K562 (cell line): ENCODE measurements around the gene TLE6. TPM values are rescaled to one million over a fixed set of nuclear protein-coding genes. Genes with fewer than 3 reads are reported as not detected.
A peak's percentile ranks its signal among the peaks of the same experiment; 100 is the strongest.

Experiments used
- BRD9 ChIP-seq: fragments of 450-650 bp; IDR thresholded peaks from 2 replicates; pipeline ENCODE4 v1.6.1; 2018; ENCODE audit warnings: low read depth; ENCODE audit not compliant: partially characterized antibody
- E4F1 ChIP-seq: fragments of 250-450 bp; sonication (Bioruptor Pico); IDR thresholded peaks from 2 replicates; pipeline ENCODE4 v1.5.0; 2021; ENCODE audit warnings: mild to moderate bottlenecking, borderline replicate concordance
- FOSL1 ChIP-seq: fragments of 200-800 bp; sonication (Bioruptor generic); conservative IDR thresholded peaks from 2 replicates; pipeline ENCODE4 v1.6.1; 2016; ENCODE audit warnings: missing genetic modification characterization, missing compliant biosample characterization
- ILK ChIP-seq: fragments of 450-650 bp; IDR thresholded peaks from 2 replicates; pipeline ENCODE4 v1.6.1; 2016; ENCODE audit warnings: missing genetic modification characterization, low read depth, mild to moderate bottlenecking, missing compliant biosample characterization, moderate library complexity, borderline replicate concordance
- KLF1 ChIP-seq: fragments of 450-650 bp; IDR thresholded peaks from 2 replicates; pipeline ENCODE4 v1.6.1; 2016; ENCODE audit warnings: missing genetic modification characterization, missing compliant biosample characterization
- MEF2A ChIP-seq: IDR thresholded peaks from 2 replicates; pipeline ENCODE4 v1.6.1; 2011; ENCODE audit warnings: low read depth, mild to moderate bottlenecking, low read length, moderate library complexity; ENCODE audit not compliant: control insufficient read depth
- MTF1 ChIP-seq: fragments of 250-450 bp; sonication (Bioruptor Pico); IDR thresholded peaks from 2 replicates; pipeline ENCODE4 v1.9.0; 2021; ENCODE audit warnings: moderate library complexity, mild to moderate bottlenecking, inconsistent platforms, borderline replicate concordance
- NCOA1 ChIP-seq: fragments of 450-650 bp; IDR thresholded peaks from 2 replicates; pipeline ENCODE4 v1.6.1; 2016; ENCODE audit warnings: low read depth
- NFIX ChIP-seq: fragments of 250-450 bp; sonication (Bioruptor Pico); IDR thresholded peaks from 2 replicates; pipeline ENCODE4 v1.4.0; 2020; ENCODE audit warnings: low read depth, mild to moderate bottlenecking, moderate library complexity
- PHF21A ChIP-seq: fragments of 450-650 bp; IDR thresholded peaks from 2 replicates; pipeline ENCODE4 v1.6.1; 2017; ENCODE audit warnings: low read depth, borderline replicate concordance
- RBM25 ChIP-seq: fragments of 200-400 bp; formaldehyde crosslinking; IDR thresholded peaks from 2 replicates; pipeline ENCODE4 v1.6.1; 2018; ENCODE audit warnings: low read length, low read depth, moderate library complexity; ENCODE audit not compliant: severe bottlenecking
- RBM39 ChIP-seq: fragments of 200-400 bp; formaldehyde crosslinking; optimal IDR thresholded peaks from 2 replicates; pipeline ENCODE3; 2018; ENCODE audit warnings: low read depth, low read length
- SAFB2 ChIP-seq: fragments of 200-400 bp; formaldehyde crosslinking; IDR thresholded peaks from 2 replicates; pipeline ENCODE4 v1.6.1; 2018; ENCODE audit warnings: borderline replicate concordance, low read length, low read depth, moderate library complexity; ENCODE audit not compliant: severe bottlenecking
- SLC30A9 ChIP-seq: fragments of 250-450 bp; sonication (Bioruptor Pico); IDR thresholded peaks from 2 replicates; pipeline ENCODE4 v1.8.0; 2022; ENCODE audit warnings: mild to moderate bottlenecking, moderate library complexity
- ZBTB7A ChIP-seq: IDR thresholded peaks from 2 replicates; pipeline ENCODE4 v1.6.1; 2011; ENCODE audit warnings: low read depth, mild to moderate bottlenecking, low read length, moderate library complexity, borderline replicate concordance; ENCODE audit not compliant: control insufficient read depth
- ZHX1 ChIP-seq: fragments of 150-350 bp; conservative IDR thresholded peaks from 2 replicates; pipeline ENCODE4 v1.6.1; 2014; ENCODE audit warnings: low read length
- ZNF12 ChIP-seq: sonication (generic); formaldehyde crosslinking; IDR thresholded peaks from 2 replicates; pipeline ENCODE4 v1.4.0; 2020; ENCODE audit warnings: mild to moderate bottlenecking, missing genetic modification reagents
- ZNF253 ChIP-seq: fragments of 250-450 bp; sonication (Bioruptor Pico); conservative IDR thresholded peaks from 2 replicates; pipeline ENCODE4 v1.6.1; 2021; ENCODE audit warnings: mild to moderate bottlenecking
- ZNF511 ChIP-seq: sonication (generic); formaldehyde crosslinking; IDR thresholded peaks from 2 replicates; pipeline ENCODE4 v1.8.0; 2022; ENCODE audit warnings: mild to moderate bottlenecking, missing genetic modification reagents
- ZNF778 ChIP-seq: fragments of 450-650 bp; formaldehyde crosslinking; IDR thresholded peaks from 2 replicates; pipeline ENCODE4 v1.4.0; 2020; ENCODE audit warnings: mild to moderate bottlenecking, moderate library complexity
- ZNF785 ChIP-seq: fragments of 250-450 bp; sonication (Bioruptor Pico); IDR thresholded peaks from 2 replicates; pipeline ENCODE4 v1.4.0; 2020; ENCODE audit warnings: mild to moderate bottlenecking
- polyA plus RNA-seq, 8 experiments: library from polyadenylated mRNA; depleted of rRNA in 4 of 8; stranded (reverse) in 5 of 8; unstranded in 3 of 8; fragments of >200 nt; fragmentation: Nextera tagmentation in 2 of 8; fragmentation: Illumina TruSeq in 1 of 8; extraction: Ambion mirVana in 2 of 8; extraction: Trizol in 1 of 8; gene quantifications; 2 replicates each; pipeline versions ENCODE4 v1.2.1 to v1.2.3, GENCODE V29; 2011 to 2014; ENCODE audit warnings: inconsistent platforms in 1 of 8, missing spikeins in 1 of 8
- total RNA-seq, 7 experiments: library from RNA; depleted of rRNA in 6 of 7; stranded (reverse); fragments of >200 nt in 6 of 7; fragmentation: Illumina TruSeq in 2 of 7; extraction: Trizol in 2 of 7; gene quantifications; 2 replicates each; pipeline versions ENCODE4 v1.2.1 to v1.2.3, GENCODE V29; 2011 to 2021; ENCODE audit warnings: low replicate concordance in 1 of 7
- TF ChIP-seq, protein P1 (sequence below): sonication (generic); formaldehyde crosslinking; IDR thresholded peaks from 2 replicates; pipeline ENCODE4 v1.8.1; 2022; ENCODE audit warnings: missing genetic modification reagents

Gene TLE6
- total and polyA plus RNA-seq, 9 of the 15 experiments (the other 6 are each of a cell fraction or from before 2014, with no cell fraction given), result 1.1 to 6.1 (median 2.5) TPM

DNA sequence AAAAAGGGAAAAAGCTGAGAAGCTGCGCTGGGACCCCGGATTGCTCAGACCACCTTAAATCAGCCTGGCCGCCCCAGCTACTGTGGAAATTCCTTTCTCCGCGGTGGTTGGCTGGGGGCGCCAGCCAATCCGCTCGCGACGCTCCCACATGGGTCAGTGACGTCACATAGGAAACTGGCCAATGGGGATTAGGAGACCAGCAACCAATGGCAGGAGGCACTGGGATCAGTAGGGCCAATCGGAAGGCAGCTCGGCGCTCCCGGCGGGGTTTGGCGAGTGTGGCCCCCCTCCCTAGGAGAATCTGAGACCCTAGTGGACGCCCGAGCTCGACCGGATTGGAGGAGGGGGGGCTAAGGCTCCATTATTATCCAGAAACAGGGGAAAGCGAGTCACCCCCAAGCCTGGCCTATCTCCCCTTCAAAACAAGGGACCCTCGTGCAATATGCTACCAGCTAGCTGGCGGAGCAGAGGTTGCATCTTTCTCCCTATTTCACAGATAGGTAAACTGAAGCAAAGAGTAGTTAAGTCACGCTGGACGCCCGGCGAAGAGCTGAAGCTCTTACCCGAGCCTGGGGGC lies 58.3 kb downstream of the TLE6 start (continued):
- TF ChIP-seq ZHX1 (no peak), ZNF511 (CRISPR knock-in tag) (no peak), MEF2A (no peak), NFIX (CRISPR knock-in tag) (no peak), NCOA1 (no peak), PHF21A (peak; percentile 97), SLC30A9 (no peak), MTF1 (no peak), ILK (tag) (no peak), SAFB2 (no peak), BRD9 (peak; percentile 34), ZNF12 (CRISPR knock-in tag) (no peak), FOSL1 (tag) (peak; percentile 47; the same call in 1 of the 2 replicates), ZNF785 (CRISPR knock-in tag) (no peak), ZNF778 (CRISPR knock-in tag) (no peak), RBM25 (peak; percentile 96), ZBTB7A (peak; percentile 97), RBM39 (no peak), KLF1 (tag) (no peak), E4F1 (CRISPR knock-in tag) (no peak), ZNF253 (CRISPR knock-in tag) (no peak)
- TF ChIP-seq, protein P1, sequence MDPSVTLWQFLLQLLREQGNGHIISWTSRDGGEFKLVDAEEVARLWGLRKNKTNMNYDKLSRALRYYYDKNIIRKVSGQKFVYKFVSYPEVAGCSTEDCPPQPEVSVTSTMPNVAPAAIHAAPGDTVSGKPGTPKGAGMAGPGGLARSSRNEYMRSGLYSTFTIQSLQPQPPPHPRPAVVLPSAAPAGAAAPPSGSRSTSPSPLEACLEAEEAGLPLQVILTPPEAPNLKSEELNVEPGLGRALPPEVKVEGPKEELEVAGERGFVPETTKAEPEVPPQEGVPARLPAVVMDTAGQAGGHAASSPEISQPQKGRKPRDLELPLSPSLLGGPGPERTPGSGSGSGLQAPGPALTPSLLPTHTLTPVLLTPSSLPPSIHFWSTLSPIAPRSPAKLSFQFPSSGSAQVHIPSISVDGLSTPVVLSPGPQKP (CRISPR knock-in tag), result no peak
